ENCODE results near the gene WDR70.
A peak's percentile ranks its signal among the peaks of the same experiment; 100 is the strongest.

WDR70 gene

DNA sequence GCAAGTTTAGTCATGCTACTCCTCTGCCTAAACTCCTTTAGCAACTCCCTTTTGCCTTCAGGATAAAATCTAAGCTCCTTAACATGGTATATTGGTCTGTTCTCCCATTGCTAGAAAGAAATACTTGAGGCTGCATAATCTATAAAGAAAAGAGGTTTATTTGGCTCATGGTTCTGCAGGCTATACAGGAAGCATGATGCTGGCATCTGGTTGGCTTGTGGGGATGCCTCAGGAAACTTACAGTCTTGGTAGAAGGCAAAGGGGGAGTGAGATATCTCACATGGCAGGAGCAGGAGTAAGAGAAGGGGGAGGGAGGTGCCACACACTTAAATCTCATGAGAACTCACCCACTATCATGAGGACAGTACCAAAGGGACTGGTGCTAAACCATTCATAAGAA, 315.7 kb downstream of the WDR70 start:
- no peak for DNase-seq

DNA sequence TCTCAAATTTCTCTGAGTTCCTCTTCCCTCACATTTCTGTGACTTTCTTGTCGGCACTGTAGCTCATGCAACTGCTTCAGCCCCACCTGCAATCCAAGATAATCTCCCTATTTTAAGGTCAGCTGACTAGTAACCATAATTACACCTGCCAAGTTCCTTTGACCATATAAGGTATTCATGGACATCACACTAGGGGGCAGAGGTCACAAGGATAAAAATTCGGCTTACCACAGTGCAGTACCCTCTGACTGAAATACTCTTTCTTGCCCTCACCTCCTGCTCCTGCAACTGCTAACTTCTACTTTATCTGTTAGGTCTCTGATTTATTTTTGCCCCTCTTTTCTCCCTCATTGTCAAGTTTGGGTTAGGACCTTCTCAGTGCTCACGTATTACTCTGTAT, 316.5 kb downstream of the WDR70 start:
- no peak for DNase-seq

DNA sequence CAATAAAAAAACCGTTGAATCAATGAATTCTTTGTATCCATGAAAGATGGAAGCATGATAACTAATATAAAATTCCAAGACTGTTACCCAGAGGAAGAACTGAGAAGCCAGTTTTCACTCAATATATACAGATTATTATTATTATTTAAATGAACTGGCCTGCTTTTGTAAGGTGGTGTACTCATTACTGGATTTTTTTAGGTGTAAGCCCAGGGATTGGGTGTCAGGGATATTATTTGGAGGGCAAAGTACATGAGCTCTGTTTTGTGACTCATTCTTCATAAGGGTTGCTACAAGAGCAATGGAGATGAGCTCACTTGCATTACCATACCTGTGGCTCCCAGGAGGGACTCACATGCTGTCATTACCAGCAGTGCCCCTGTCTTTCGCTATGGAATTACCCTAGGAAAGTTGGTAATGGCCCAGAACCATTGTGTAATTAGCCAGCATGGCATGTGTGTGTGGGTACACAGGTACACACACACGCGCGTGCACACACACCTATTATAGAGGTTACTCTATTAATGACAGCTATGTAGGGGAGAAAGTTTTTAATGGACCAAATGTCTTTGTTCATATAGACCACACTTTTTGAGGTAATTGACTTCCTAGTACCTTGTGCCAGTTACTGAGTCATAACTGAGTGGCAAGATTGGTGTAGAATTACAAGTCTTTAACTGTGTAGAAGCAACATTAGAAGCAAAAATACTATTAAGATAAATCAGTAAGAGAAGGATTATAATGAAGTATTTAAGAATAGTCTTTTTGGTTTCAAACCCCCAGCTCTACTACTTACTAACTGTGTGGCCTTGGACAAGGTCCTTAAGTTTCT, 317.3 kb downstream of the WDR70 start:
- DNase-seq: no peak

DNA sequence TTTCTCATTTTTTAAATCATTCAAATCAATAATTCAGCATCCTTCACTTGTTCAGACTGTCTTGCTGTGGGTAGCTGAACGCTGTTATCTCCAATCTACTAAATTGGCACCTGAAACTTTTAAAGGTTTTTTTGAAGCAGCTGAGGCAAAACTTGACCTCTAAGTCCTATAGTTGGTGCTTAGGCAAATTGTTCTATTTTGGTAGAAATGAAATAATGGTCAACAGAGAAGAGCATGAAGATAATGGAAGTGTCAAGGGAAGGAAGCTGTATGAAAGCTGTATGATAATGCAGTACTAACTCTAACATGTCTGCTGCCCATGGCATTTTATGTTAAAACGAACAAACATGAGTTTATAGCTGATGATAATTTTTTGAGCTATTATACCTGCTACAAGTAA, 322.8 kb downstream of the WDR70 start:
- DNase-seq: no peak

DNA sequence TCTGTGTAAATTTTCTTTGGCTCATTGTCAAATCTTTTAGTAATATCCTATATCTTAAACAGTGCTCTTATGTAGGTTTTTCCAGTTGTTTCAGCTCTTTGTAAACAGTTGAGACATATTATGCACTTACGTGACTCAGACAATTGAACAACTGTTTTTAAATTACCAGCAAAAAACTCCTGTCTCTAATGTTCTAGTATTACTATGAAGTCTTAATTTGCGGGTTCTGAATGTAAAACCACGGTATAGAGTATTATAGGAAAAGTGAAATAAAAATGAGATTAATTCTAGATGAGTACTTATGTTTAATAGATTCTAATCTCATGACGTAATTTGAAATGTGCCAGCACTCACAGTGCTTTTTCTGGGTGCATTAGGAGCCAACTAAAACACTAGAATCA, 324.7 kb downstream of the WDR70 start:
- no peak for DNase-seq

DNA sequence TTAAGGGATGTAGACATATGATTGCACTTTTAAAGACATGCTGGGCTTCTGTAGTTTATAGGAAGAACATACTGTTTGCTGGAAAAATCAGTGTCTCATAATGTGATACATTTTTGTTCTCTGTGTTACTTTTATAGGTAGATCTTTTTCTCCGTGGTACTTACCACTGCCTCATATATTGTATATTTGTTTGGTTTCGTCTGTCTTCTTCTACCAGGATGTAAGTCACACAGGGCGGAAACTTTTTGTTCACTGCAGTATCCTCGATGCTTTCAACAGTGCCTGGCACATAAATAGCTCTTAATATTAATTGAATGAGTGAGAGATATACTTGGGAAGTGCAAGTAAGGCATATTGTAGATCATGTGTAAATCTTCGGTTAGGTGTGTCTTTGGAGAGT, 325.3 kb downstream of the WDR70 start:
- no peak for DNase-seq

DNA sequence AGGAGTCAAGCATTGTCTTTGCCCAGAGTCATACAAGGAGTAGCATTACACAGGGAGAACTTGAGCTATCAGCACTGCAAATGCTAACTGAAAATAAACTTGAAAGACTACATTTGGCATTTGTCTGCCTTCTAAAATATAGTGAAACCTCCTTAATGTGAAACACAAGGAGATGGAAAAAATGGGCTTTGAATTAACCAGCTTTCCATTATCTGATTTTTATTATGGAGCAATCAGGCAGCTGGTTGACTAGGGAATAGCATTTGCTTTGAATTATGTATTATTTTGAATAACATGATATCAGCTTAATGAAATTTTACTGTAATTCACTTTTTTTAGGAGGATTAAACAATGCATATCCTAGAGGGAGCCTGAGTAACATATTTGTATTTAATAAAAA, 329.9 kb downstream of the WDR70 start:
- no peak for DNase-seq

DNA sequence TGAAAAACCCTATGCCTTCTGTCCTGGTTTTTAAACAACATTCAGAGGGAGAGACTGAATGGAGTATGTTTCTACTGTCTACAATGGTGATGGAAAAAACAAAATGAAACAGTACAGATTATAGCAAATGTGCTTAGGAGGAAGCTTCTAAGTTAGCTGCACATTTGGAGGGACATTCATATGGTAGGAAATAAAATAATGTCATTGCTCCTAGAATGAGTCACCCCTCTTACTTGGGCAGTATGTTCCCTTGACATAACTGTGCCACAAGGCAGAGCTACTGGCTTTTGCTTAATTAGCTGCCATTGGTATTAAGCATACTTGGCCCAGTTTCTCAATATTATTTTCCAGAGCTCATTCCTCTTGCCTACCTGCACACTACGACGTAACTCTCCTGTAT, 331.8 kb downstream of the WDR70 start:
- DNase-seq: no peak

DNA sequence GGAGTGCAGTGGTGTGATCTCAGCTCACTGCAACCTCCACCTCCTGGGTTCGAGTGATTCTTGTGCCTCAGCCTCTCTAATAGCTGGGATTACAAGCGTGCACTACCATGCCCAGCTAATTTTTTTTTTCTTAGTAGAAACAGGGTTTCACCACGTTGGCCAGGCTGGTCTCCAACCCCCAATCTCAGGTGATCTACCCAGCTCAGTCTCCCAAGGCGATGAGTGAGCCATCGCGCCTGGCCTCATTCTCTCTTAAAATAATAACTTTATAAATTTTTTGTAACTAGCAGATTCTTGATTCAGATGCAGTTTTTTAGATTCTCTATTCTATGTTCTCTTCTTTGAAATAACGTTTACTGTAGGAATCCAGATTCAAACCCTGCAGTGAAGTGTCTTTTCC, 333.6 kb downstream of the WDR70 start:
- DNase-seq: no peak

DNA sequence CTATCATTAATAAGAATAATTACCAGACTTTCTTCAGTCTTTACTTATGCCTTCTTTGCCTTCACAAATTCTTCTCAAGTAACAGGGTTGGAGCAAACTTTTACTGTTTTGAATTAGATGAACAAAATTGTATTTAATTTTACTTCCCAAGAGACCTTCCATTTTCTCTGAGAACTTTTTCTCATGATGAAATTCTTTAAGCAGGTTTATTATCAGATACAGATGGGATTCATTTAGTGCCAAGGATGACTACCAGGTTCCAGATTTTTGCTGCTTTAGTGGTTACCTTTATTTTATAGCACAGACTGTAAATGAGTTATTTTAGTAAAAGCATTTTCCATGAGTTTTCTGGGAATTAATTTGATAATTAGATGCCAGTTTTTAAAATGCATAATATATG, 335.6 kb downstream of the WDR70 start:
- DNase-seq: no peak

DNA sequence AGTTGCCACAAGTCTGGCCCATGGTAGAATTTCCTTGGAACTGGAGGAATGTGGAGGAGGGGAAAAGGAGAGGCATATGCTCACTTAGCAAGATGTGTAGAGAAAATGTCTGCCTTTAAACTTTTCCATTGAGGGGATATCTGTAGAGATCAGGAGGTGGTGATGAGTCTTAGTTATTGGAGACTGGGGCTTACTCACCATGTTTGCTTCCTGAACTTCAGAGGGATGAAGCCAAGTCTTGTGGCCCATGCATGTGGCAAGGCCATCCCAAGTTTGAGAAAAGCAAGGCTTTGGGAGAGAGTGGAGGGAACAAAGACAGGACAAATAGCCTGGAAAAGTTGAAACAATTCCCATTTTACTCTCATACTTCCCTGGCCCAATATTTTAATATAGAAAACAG, 336.2 kb downstream of the WDR70 start:
- no peak for DNase-seq

DNA sequence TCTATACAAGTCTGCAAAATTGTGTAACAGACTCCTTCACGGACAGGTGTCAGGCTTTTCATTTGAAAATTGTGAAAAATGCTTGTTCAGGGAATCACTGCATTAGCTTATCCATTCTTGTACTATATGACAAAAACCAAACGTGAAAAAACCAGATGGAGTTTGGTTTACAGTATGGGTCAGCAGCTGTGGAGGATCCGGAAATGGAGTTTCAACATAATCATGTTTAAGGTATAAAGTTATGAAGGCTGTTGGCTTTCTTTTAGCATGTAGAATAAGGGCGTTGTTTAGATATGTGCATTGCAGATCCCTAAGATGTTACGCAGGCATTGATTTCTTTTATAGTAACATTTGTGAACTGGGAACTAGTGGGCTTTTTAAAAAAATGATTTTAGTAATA, 336.9 kb downstream of the WDR70 start:
- DNase-seq: no peak

DNA sequence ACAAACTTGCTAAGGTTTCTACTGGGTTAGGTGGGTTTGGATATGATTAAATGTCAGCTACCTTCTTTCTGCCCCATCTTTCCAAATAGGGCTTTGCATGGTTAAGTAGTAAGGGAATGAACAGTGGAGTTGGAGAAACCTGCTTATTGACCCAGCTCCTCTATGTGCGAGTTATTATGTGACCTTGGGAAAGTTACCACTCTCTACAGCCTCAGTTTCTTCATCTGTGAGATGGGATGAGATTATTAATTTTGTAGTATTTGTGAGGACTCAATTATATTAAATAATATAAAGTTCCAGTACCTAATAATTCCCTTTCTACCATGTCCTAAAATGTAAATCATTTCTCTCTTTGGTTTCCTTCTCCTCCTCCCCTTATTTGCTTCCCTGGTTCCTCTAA, 337.3 kb downstream of the WDR70 start:
- no peak for DNase-seq

DNA sequence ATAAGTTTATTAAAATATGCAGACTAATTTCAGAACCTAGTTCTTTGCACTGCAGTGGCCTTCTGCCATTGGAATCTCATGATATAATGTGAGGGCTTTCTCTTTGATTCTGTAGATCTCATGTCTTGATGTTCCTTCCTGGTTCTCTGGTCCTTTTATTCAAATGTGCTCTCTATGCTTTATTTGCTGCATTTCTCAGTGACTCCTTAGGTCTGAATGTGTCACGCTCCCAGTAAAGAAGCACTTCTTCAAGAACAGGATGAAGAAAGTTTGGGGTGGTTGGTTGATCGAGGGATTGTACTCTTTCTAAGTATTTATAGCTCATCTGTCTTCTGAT, 338.1 kb downstream of the WDR70 start:
- no peak for DNase-seq

DNA sequence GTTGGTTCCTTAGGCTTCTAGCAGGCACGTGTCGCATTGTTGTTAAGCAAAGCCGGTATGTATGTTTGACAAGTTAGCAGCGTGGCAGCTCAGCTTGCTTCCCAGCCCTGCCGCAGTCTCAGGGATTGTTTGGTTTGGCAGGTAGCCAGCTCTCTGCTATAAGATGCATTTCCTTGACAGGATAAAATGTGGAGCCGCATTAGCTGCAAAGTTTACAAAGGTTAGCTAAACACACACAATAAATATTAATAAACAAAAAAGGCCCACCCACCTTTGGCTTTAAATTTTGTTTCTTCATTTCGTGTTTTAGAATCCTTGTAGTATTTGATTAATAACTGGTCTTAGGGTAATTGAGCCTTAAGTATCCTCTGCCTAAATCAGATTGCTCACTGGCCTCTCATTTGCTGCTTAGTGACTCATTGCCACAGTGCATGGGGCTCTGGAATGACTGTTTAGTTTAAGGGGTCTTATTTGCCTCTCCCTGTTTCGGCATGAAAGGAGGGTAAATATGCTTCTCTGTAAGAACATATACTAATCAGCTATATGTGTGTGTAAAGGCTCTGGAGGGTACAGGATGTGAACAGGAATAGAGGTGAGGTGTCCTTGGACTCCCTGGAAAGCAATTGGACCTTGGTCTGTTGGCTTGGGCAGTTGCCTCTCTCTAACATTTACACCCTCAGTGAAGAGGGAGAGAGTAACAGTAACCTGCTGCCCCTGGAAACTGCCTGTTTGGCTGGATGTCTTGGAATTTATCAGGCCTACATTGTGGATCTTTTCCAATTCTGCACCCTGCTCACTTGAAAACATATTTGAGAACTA, 338.7 kb downstream of the WDR70 start:
- DNase-seq: peak; percentile 95

DNA sequence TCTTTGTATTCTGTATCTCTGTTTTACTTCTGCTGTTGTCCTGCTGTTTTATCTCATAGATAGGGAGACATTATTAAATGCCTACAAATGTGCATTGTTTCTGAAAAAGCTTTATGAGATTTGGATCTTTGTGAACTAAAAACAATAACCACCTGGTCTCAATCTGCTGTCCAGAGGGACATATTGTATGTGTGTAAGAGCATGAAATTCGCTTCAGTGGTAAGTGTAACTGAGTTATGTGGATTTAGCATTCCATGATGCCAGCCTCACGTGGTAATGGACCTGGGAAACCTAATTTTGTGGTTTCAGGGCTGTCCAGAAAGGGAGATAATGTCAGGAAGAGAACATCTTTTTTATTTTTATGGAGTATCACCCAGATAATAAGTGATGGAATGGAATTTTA, 341.4 kb downstream of the WDR70 start:
- DNase-seq: no peak

DNA sequence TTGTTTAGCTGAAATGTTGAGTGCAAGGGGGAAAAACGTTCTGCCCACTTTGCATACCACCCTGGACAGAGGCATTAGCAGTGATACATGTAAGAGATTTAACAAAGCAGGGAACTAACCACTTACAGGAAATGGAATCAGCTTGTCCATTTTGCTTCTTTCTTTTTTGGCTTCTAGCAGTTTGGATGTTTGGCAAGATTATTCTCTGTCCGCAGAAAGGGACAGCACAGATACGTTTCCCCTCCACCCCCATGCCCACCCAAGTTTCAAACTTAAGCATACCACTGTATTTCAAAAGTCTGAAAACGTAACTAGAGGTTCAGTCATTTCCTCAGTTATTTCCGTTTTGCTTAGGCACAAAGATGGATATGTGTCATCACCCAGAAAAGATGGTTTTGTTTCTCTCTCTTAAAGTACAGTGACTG, 342.3 kb downstream of the WDR70 start:
- DNase-seq: no peak

DNA sequence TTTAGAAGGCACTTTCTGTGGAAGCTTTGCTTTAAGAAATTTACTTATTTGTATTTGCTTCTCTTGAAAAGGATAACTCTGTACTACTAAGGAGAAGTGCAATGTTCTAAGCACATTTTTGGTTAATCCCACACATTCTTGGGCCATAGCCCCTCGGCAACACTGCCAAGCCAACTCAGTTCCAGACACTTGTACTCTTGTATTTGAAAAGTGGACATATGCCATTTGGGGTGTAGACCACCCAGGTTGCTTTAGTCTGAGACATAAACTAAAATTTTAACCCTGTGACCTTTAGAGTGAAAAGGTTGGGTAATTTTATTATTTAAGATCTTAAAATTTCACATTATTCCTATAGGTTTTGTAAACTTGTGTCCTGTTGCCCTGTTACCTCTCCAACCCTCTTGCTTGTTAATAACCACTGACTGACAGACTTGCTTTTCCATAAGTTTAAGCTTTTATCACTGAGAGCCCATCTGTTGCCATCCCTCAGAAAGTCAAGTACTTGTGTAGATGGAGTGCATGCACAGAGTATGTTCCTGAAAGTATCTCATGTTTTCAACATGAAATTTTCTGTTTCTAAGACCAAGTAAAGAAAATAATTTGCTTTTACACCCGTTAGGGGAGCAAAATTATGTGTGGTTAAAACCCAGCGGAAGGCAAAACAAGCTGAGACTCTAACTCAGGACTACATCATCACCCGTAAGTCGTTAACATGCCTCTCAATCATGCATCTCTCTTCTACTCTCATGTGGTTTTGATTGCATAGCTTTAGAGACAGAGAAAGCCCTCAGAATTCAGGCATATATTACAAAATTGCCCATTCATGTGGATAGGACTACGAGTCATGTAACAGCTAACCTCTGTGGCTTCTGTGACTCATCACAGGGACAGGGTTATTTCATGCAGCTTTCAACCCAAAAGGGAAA, 343.4 kb downstream of the WDR70 start:
- DNase-seq: no peak

DNA sequence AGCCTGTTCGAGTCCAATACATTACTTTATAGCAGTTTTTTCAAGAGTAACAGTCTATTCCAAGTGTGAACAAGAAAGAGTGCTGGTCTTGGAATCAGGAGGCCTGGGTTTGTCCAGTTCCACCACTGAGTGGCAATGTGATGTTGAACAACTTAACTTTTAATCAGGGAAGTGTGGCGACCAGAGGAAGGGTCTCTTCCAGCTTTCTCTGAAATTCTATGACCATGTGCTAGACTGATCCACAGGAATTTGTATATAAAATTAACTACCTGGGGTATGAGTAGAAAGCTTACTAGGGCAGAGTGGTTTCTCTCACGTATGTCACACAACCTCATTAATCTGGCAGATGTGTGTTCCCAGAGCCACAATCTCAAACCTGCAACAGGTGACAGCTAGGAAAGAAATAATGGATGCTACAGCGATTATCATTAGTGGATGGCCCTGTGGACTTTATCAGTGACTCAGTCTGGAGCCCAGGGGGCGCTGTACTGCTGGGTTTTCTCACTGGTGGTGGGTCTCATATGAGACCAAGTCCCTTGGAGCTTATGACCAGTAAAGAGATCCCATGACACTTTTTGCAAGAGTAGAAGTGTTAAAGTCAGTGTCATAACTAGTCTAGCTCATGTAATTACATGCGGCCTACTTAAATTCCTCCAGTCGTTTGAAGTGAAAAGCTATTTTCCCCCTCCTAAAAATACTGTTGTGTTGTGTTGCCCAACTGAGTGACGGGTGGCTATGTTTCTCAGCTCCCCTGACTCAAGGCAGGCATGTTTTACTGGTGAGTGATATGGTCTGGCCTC, 344.2 kb downstream of the WDR70 start:
- DNase-seq: peak; percentile 42

DNA sequence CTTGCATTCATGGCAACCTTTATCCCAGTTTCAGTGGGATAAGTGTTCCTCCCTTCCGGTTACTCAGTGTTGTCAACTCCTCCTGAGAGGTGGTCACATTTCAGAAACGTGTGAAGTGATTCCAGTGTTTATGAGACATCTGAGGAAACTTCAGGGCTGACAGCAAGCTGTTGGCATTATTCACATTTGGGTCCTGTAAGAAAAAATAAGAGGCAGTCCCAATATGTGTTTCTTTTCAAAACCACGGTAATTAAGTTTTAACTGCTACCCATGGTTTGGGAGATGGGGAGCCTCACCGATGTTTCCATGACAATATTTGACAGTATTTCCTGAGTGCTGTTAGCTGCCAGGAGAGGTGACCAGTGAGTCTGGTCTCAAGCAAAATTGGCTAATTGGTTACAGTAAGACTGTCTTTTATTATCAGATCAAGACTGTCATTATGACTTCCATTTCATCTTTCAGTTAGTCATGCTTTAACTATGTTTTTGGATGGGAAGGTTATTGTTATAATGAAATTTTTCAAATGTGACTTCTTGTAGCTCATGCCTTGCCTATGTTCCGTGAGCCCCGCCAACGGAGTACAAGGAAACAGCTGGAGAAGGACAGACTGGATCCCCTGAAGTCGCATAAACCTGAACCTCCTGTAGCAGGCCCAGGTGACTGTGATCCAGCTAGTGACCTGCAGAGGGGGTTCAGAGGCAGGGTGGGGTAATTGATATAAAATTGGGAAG, 345.4 kb downstream of the WDR70 start:
- no peak for DNase-seq

DNA sequence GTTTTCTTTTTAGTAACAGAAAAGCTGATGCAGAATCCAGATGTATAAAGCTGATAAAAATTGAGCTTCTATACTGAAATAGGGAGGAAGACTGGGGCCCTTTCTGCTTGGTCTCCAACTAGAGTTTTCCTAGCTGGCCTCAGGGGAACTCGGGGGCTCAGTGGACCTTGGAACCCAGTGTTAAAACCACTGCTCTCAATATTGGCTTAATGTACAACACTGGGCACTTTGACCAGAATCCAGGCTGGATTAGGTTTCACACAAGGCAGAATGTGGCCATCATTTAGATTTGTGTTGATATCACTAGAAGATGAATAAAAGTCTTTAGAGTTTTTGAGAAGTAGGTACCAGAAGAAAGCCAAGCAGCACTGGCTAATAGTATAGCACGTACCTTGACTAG, 346.1 kb downstream of the WDR70 start:
- DNase-seq: no peak

DNA sequence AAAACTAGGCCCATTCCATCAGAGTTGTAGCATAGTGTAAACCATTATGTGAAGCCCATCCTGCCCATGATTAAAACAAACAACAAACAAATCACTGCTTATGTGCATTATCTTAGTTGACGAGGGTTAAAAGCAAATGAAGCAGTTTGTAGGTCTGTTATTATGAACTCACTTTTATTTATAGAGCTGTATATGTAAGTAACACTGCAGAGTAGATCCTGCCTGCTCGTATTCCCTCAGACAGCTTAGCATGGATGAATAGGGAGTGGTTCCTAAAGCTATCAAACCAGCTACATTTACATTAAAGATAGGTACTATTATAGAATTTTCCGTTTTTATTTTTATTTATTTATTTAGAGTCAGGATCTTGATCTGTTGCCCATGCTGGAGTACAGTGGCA, 348.1 kb downstream of the WDR70 start:
- no peak for DNase-seq

Measured in NCI-H82 (cell line).